GM23338 (cell line): ENCODE data around the gene TDRD1.

Experiments
- EZH2phosphoT487 ChIP-seq: fragments of 200-600 bp; sonication (generic); IDR thresholded peaks from one replicate; pipeline ENCODE4 v1.8.1; 2018; ENCODE audit warnings: antibody characterized with exemption; ENCODE audit not compliant: unreplicated experiment
- TF ChIP-seq, protein P1 (sequence below), 2 experiments: fragments of 200-600 bp in 1 of 2; sonication (generic) in 1 of 2; conservative IDR thresholded peaks; 2 replicates each; pipeline versions ENCODE4 v1.5.1 to v1.6.1; 2016 to 2017; ENCODE audit warnings: antibody characterized with exemption in 2 of 2, low read depth in 2 of 2, mild to moderate bottlenecking in 2 of 2, moderate library complexity in 1 of 2

GRCh38 chr10:114265392-114266053, 86.4 kb downstream of the TDRD1 start:
- TF ChIP-seq, protein P1, sequence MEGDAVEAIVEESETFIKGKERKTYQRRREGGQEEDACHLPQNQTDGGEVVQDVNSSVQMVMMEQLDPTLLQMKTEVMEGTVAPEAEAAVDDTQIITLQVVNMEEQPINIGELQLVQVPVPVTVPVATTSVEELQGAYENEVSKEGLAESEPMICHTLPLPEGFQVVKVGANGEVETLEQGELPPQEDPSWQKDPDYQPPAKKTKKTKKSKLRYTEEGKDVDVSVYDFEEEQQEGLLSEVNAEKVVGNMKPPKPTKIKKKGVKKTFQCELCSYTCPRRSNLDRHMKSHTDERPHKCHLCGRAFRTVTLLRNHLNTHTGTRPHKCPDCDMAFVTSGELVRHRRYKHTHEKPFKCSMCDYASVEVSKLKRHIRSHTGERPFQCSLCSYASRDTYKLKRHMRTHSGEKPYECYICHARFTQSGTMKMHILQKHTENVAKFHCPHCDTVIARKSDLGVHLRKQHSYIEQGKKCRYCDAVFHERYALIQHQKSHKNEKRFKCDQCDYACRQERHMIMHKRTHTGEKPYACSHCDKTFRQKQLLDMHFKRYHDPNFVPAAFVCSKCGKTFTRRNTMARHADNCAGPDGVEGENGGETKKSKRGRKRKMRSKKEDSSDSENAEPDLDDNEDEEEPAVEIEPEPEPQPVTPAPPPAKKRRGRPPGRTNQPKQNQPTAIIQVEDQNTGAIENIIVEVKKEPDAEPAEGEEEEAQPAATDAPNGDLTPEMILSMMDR (conservative IDR thresholded peaks at IDR 0.05; ENCODE audit: low read depth in 2 of 2) = no peak
- no peak for TF ChIP-seq EZH2phosphoT487
